ENCODE results near the gene ANK2.

Gene ANK2

GRCh38 chr4:113273721-113274220 lies 224.3 kb downstream of the ANK2 start:
- Histone ChIP-seq H3K27me3 (ENCODE audit: insufficient read depth, low read length) (no peaks in the 10 kb centered on the region), H3K4me1 (ENCODE audit: insufficient read depth, low read length) (peaks cover 19% of the 10 kb centered on the region), H3K9me3 (ENCODE audit: insufficient read depth, low read depth, low read length) (no peaks in the 10 kb centered on the region), H3K9ac (ENCODE audit: low read depth, low read length) (no peak overlapping the region), H3K4me3 (ENCODE audit: low read length) (no peak overlapping the region), H3K27ac (ENCODE audit: low read length) (no peak overlapping the region), H3K36me3 (ENCODE audit: insufficient read depth, low read depth, low read length) (peaks cover 11% of the 10 kb centered on the region)

GRCh38 chr4:113276464-113277170 lies 227.2 kb downstream of the ANK2 start:
- H3K4me3 ChIP-seq (ENCODE audit: low read length): no peak overlapping the region
- H3K27me3 ChIP-seq (ENCODE audit: insufficient read depth, low read length): no peaks in the 10 kb centered on the region
- no peaks in the 10 kb centered on the region for H3K9me3 ChIP-seq (ENCODE audit: insufficient read depth, low read depth, low read length)
- H3K36me3 ChIP-seq (ENCODE audit: insufficient read depth, low read depth, low read length): peaks cover 11% of the 10 kb centered on the region
- H3K4me1 ChIP-seq (ENCODE audit: insufficient read depth, low read length): peaks cover 3% of the 10 kb centered on the region; the same call in 1 of the 2 replicates
- H3K9ac ChIP-seq (ENCODE audit: low read depth, low read length): no peak overlapping the region
- H3K27ac ChIP-seq (ENCODE audit: low read length): no peak overlapping the region

GRCh38 chr4:113278324-113278934 lies 229.0 kb downstream of the ANK2 start:
- H3K9ac ChIP-seq (ENCODE audit: low read depth, low read length): no peak overlapping the region
- H3K36me3 ChIP-seq (ENCODE audit: insufficient read depth, low read depth, low read length): peaks cover 18% of the 10 kb centered on the region
- no peaks in the 10 kb centered on the region for H3K9me3 ChIP-seq (ENCODE audit: insufficient read depth, low read depth, low read length)
- no peak overlapping the region for H3K27ac ChIP-seq (ENCODE audit: low read length)
- no peaks in the 10 kb centered on the region for H3K4me1 ChIP-seq (ENCODE audit: insufficient read depth, low read length)
- H3K4me3 ChIP-seq (ENCODE audit: low read length): no peak overlapping the region
- H3K27me3 ChIP-seq (ENCODE audit: insufficient read depth, low read length): no peaks in the 10 kb centered on the region

- Histone ChIP-seq H3K27ac (ENCODE audit: low read length) (no peak overlapping the region), H3K36me3 (ENCODE audit: insufficient read depth, low read depth, low read length) (peaks cover 38% of the 10 kb centered on the region), H3K4me3 (ENCODE audit: low read length) (no peak overlapping the region)
Observed at GRCh38 chr4:113285501-113285900, 236.0 kb downstream of the ANK2 start.

GRCh38 chr4:113288257-113288656 lies 238.8 kb downstream of the ANK2 start:
- H3K9ac ChIP-seq (ENCODE audit: low read depth, low read length): no peak overlapping the region
- no peak overlapping the region for H3K27ac ChIP-seq (ENCODE audit: low read length)
- peaks cover 31% of the 10 kb centered on the region for H3K36me3 ChIP-seq (ENCODE audit: insufficient read depth, low read depth, low read length)
- H3K27me3 ChIP-seq (ENCODE audit: insufficient read depth, low read length): no peaks in the 10 kb centered on the region
- H3K4me1 ChIP-seq (ENCODE audit: insufficient read depth, low read length): peaks cover 28% of the 10 kb centered on the region
- H3K9me3 ChIP-seq (ENCODE audit: insufficient read depth, low read depth, low read length): no peaks in the 10 kb centered on the region
- H3K4me3 ChIP-seq (ENCODE audit: low read length): no peak overlapping the region

More at GRCh38 chr4:113285501-113285900, 236.0 kb downstream of the ANK2 start:
- Histone ChIP-seq H3K9me3 (ENCODE audit: insufficient read depth, low read depth, low read length) (no peaks in the 10 kb centered on the region), H3K4me1 (ENCODE audit: insufficient read depth, low read length) (peaks cover 4% of the 10 kb centered on the region; the same call in 1 of the 2 replicates), H3K27me3 (ENCODE audit: insufficient read depth, low read length) (no peaks in the 10 kb centered on the region), H3K9ac (ENCODE audit: low read depth, low read length) (no peak overlapping the region)

GRCh38 chr4:113288696-113289095 lies 239.2 kb downstream of the ANK2 start:
- no peak overlapping the region for H3K9ac ChIP-seq (ENCODE audit: low read depth, low read length)
- H3K27me3 ChIP-seq (ENCODE audit: insufficient read depth, low read length): no peaks in the 10 kb centered on the region
- H3K36me3 ChIP-seq (ENCODE audit: insufficient read depth, low read depth, low read length): peaks cover 29% of the 10 kb centered on the region
- peaks cover 32% of the 10 kb centered on the region for H3K4me1 ChIP-seq (ENCODE audit: insufficient read depth, low read length)
- no peak overlapping the region for H3K4me3 ChIP-seq (ENCODE audit: low read length)
- H3K27ac ChIP-seq (ENCODE audit: low read length): no peak overlapping the region
- H3K9me3 ChIP-seq (ENCODE audit: insufficient read depth, low read depth, low read length): no peaks in the 10 kb centered on the region

- no peaks in the 10 kb centered on the region for H3K9me3 ChIP-seq (ENCODE audit: insufficient read depth, low read depth, low read length)
- peaks cover 38% of the 10 kb centered on the region for H3K4me1 ChIP-seq (ENCODE audit: insufficient read depth, low read length)
- peaks cover 26% of the 10 kb centered on the region for H3K36me3 ChIP-seq (ENCODE audit: insufficient read depth, low read depth, low read length)
- no peaks in the 10 kb centered on the region for H3K27me3 ChIP-seq (ENCODE audit: insufficient read depth, low read length)
- H3K9ac ChIP-seq (ENCODE audit: low read depth, low read length): no peak overlapping the region
- no peak overlapping the region for H3K27ac ChIP-seq (ENCODE audit: low read length)
- H3K4me3 ChIP-seq (ENCODE audit: low read length): no peak overlapping the region
Observed at GRCh38 chr4:113289766-113290165, 240.3 kb downstream of the ANK2 start.

GRCh38 chr4:113290666-113291065 lies 241.2 kb downstream of the ANK2 start:
- Histone ChIP-seq H3K27ac (ENCODE audit: low read length) (no peak overlapping the region), H3K27me3 (ENCODE audit: insufficient read depth, low read length) (no peaks in the 10 kb centered on the region), H3K4me3 (ENCODE audit: low read length) (no peak overlapping the region), H3K9me3 (ENCODE audit: insufficient read depth, low read depth, low read length) (no peaks in the 10 kb centered on the region), H3K36me3 (ENCODE audit: insufficient read depth, low read depth, low read length) (peaks cover 26% of the 10 kb centered on the region), H3K9ac (ENCODE audit: low read depth, low read length) (no peak overlapping the region), H3K4me1 (ENCODE audit: insufficient read depth, low read length) (peaks cover 41% of the 10 kb centered on the region)

- Histone ChIP-seq H3K9ac (ENCODE audit: low read depth, low read length) (peak overlapping the region; percentile 60), H3K4me1 (ENCODE audit: insufficient read depth, low read length) (peaks cover 41% of the 10 kb centered on the region), H3K4me3 (ENCODE audit: low read length) (peak overlapping the region; percentile 55), H3K9me3 (ENCODE audit: insufficient read depth, low read depth, low read length) (no peaks in the 10 kb centered on the region), H3K36me3 (ENCODE audit: insufficient read depth, low read depth, low read length) (peaks cover 29% of the 10 kb centered on the region), H3K27me3 (ENCODE audit: insufficient read depth, low read length) (no peaks in the 10 kb centered on the region), H3K27ac (ENCODE audit: low read length) (peak overlapping the region; percentile 81)
Observed at GRCh38 chr4:113292371-113293042, 243.1 kb downstream of the ANK2 start.

- Histone ChIP-seq H3K4me1 (ENCODE audit: insufficient read depth, low read length) (peaks cover 41% of the 10 kb centered on the region), H3K9ac (ENCODE audit: low read depth, low read length) (peak overlapping the region; percentile 28; the same call in 1 of the 2 replicates), H3K27me3 (ENCODE audit: insufficient read depth, low read length) (no peaks in the 10 kb centered on the region), H3K27ac (ENCODE audit: low read length) (no peak overlapping the region), H3K36me3 (ENCODE audit: insufficient read depth, low read depth, low read length) (peaks cover 27% of the 10 kb centered on the region), H3K4me3 (ENCODE audit: low read length) (peak overlapping the region; percentile 55), H3K9me3 (ENCODE audit: insufficient read depth, low read depth, low read length) (no peaks in the 10 kb centered on the region)
Observed at GRCh38 chr4:113293043-113293560, 243.6 kb downstream of the ANK2 start.

GRCh38 chr4:113293674-113294073 lies 244.2 kb downstream of the ANK2 start:
- Histone ChIP-seq H3K36me3 (ENCODE audit: insufficient read depth, low read depth, low read length) (peaks cover 24% of the 10 kb centered on the region), H3K9me3 (ENCODE audit: insufficient read depth, low read depth, low read length) (no peaks in the 10 kb centered on the region), H3K9ac (ENCODE audit: low read depth, low read length) (peak overlapping the region; percentile 28; the same call in 1 of the 2 replicates), H3K27me3 (ENCODE audit: insufficient read depth, low read length) (no peaks in the 10 kb centered on the region), H3K27ac (ENCODE audit: low read length) (no peak overlapping the region), H3K4me1 (ENCODE audit: insufficient read depth, low read length) (peaks cover 41% of the 10 kb centered on the region), H3K4me3 (ENCODE audit: low read length) (peak overlapping the region; percentile 55; the same call in 1 of the 2 replicates)
